ENCODE measurements around the gene KICS2.
"Not testable (repeated sequence)": the region's sequence is repeated elsewhere in the genome, so short reads cannot be mapped to it uniquely, and the experiment has no call there.

DNA sequence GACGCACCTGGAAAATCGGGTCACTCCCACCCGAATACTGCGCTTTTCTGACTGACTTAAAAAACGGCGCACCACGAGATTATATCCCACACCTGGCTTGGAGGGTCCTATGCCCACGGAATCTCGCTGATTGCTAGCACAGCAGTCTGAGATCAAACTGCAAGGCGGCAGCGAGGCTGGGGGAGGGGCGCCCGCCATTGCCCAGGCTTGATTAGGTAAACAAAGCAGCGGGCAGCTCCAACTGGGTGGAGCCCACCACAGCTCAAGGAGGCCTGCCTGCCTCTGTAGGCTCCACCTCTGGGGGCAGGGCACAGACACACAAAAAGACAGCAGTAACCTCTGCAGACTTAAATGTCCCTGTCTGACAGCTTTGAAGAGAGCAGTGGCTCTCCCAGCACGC lies 26.3 kb downstream of the KICS2 start:
- TF ChIP-seq POLR2A (IDR thresholded peaks at IDR 0.05; ENCODE audit: low read depth, low read length); TAF1 (IDR thresholded peaks at IDR 0.05; ENCODE audit: borderline replicate concordance, low read depth, low read length): not testable (repeated sequence)

Measured in GM12892 (cell line).